NCI-H69 (cell line): ENCODE measurements around the gene CHTF8.

Source experiments
- DNase-seq: peaks from one replicate; lab custom pipeline; 2025; lab: John Stamatoyannopoulos, UW

Gene CHTF8

GRCh38 chr16:69085032-69085695 lies 47.2 kb downstream of the CHTF8 start:
- DNase-seq: no peak

- no peak for DNase-seq
These were observed 48.1 kb downstream of the CHTF8 start for GRCh38 chr16:69084289-69084688.

DNA sequence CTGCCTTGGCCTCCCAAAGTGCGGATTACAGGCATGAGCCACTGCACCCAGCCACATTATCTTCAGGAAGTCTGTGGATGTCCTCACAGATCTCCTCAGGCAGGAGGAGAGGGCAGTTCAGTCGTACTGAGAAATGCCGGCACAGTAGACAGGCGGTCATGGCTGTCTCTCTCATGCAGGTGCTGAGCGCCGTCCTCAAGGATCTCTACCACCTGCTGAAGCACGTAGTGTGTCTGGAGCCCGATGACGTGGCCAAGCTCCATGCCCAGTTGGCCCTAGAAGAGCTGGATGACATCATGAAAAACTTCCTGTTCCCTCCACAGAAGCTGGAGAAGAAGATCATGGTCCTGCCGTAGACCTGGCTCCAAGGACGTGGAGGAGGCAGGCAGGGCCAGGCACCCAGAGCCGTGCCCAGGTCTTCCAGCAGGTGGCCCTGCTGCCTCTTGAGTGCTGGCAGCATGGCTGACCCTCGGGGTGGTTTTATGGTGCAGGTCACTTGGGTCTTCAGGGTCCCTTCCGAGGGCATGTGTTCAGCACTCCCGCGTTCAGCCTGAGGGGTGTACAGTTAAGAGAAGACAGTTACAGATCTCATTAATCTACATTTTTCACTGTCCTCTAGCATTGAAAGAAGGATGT lies 49.0 kb downstream of the CHTF8 start:
- no peak for DNase-seq

DNA sequence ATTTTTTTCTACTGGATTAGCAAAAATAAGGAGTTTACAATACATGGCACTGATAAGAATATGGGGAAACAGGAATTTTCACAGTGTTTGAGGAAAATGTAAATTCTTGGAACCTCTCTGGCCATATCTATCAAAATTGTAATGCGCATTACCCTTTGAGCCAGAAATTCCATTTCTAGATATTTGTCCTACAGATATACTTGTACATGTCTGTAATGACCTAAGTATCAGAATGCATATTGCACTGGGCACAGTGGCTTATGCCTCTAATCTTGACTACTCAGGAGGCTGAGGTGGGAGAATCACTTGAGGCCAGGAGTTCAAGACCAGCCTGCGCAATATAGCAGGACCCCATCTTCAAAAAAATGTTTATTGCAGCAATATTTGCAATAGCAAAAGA lies 52.7 kb downstream of the CHTF8 start:
- DNase-seq: no peak

DNA sequence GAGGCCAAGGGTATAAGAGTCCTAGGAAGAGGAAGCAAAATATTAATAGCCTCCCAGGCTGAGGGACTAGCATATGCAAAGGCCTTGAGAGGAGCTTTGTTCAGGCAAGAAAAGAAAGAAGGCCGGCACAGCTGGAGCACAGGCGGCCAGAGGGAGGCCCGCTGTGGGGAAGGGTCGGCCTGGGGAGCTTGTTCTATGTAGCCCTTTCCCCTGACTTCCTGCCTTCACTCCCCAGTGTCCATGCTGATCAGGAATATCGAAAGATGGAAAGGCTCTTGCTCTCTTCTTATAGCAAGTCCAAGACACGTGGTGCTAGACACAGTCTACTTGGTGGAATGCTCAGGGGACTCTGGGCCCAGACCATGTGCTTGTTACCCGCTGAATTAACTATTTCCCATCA lies 54.3 kb downstream of the CHTF8 start:
- DNase-seq: no peak

DNA sequence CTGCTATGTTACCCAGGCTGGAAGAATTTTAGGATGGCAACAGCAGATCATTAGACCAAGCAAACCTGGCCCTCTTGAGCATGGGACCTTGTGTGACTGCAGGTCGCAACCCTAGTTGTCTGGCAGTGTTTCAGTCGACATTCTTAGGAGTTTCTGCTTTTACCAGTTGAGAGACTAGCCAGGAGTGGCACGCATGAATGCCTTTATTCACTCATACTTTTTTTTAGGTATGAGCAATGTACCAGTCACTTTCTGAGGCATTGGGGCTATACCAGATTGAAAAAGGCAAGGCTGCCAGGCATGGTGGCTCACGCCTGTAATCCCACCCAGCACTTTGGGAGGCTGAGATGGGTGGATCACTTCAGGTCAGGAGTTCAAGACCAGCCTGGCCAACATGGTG lies 55.1 kb downstream of the CHTF8 start:
- DNase-seq: no peak

DNA sequence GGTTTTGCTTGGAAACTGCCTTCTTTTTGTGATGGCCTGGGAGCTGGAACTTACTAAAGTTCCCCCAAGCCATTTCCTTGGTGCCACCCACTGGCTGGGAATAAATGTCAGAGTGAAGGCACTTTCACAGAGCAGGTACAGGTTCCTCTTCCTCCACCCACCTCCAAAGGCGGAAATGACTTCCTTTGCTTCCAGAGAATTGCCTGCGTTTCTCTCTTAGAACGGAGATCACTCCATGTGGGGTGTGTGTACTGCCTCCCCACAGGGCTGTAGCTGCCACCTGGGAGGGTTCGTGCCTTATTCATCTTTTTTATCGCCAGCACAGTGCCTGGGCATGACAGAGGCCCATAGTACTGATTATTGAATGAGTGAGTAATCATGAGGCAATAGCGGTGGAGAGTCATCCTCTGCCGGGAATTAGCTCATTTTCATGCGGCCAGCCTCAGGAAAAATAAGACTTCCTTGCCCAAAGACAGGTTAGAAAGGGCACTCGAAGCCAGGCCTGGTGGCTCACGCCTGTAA lies 59.1 kb downstream of the CHTF8 start:
- peak; percentile 47 for DNase-seq

DNA sequence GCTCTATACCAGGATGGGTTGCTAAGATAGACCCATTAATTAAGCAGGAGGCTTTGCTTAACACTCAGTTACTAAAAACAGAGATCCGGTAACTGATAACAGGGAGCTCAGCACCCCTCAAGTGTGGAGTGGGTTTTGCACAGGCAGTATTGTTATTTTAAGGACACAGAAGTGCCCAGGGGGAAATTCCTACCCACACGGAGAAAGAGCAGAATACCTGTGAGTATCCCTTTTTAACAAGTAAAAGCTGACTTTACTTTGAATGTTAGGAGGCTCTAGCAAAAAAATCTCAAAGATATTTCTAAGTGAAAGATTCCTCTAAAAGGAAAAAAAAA lies 59.8 kb downstream of the CHTF8 start:
- no peak for DNase-seq

DNA sequence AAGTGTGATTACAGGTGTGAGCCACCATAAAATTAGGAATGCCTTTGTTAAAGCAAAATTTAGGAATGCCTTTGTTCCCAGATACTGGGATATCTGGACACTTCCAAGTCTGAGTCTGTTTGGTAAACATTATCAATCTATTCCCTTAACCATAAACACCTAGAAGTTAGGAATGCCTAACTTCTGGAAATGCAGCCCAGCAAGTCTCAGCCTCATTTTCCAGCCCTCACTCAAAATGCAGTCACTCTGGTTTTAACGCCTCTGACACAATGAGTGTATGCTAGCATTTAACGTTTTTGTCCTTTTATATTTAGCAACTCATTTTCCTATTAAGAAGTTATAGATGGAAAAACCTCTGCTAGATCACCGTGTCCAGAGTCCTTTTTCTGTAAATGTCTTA lies 61.4 kb downstream of the CHTF8 start:
- DNase-seq: no peak

- DNase-seq: no peak
These were observed 62.9 kb downstream of the CHTF8 start for GRCh38 chr16:69069504-69069903.
